ENCODE data around the gene LSM7.

DNA sequence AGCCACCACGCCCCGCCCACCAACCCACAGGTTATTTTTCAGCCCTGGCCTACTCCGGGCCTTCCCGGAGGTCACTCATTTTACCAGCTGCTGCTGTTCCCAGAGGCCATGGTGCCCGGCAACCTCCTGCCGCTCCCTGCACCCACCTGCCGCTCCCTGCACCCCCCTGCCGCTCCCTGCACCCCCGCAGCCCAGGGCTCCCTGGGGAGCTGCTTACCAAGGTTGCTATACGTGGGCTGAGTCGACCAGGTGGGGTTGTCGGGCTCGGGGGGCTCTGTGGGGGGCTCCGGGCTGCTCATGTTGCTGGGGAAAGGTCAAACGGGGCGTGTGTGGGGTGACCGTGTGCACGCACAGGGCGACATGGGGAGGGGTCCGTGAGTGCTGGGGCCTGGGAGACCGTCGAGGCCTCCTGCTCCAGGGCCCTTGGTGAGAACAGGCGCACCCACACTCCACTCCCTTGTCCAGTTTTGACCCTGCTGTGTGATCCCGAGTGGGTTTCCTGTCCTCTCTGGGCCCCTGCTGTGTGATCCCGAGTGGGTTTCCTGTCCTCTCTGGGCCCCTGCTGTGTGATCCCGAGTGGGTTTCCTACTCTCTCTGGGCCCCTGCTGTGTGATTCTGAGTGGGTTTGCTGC lies 47.6 kb downstream of the LSM7 start:
- TF ChIP-seq, protein P1, sequence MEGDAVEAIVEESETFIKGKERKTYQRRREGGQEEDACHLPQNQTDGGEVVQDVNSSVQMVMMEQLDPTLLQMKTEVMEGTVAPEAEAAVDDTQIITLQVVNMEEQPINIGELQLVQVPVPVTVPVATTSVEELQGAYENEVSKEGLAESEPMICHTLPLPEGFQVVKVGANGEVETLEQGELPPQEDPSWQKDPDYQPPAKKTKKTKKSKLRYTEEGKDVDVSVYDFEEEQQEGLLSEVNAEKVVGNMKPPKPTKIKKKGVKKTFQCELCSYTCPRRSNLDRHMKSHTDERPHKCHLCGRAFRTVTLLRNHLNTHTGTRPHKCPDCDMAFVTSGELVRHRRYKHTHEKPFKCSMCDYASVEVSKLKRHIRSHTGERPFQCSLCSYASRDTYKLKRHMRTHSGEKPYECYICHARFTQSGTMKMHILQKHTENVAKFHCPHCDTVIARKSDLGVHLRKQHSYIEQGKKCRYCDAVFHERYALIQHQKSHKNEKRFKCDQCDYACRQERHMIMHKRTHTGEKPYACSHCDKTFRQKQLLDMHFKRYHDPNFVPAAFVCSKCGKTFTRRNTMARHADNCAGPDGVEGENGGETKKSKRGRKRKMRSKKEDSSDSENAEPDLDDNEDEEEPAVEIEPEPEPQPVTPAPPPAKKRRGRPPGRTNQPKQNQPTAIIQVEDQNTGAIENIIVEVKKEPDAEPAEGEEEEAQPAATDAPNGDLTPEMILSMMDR (conservative IDR thresholded peaks at IDR 0.05 in 1 of 2, IDR thresholded peaks at IDR 0.05 in 1 of 2; ENCODE audit: extremely low read depth in 1 of 2, insufficient read depth in 1 of 2, low read depth in 1 of 2, low read length in 2 of 2), result no peak
- no peak for TF ChIP-seq EZH2 (IDR thresholded peaks at IDR 0.05; ENCODE audit: borderline replicate concordance, low read length)

Measured in mammary epithelial cell (primary cell).